HEK293 (cell line): ENCODE data around the gene PLEKHG2.

Experiments
- FEZF1 ChIP-seq: fragments of 450-650 bp; formaldehyde crosslinking; IDR thresholded peaks from 2 replicates; pipeline ENCODE4 v1.5.1; 2016; ENCODE audit warnings: missing biosample characterization, missing genetic modification characterization
- RBAK ChIP-seq: fragments of 450-650 bp; formaldehyde crosslinking; IDR thresholded peaks from 2 replicates; pipeline ENCODE4 v1.5.1; 2016; ENCODE audit warnings: missing biosample characterization, missing genetic modification characterization
- SCRT1 ChIP-seq: fragments of 450-650 bp; formaldehyde crosslinking; IDR thresholded peaks from 2 replicates; pipeline ENCODE4 v1.5.1; 2016; ENCODE audit warnings: missing biosample characterization, missing genetic modification characterization, borderline replicate concordance
- SP2 ChIP-seq: fragments of 450-650 bp; formaldehyde crosslinking; IDR thresholded peaks from 2 replicates; pipeline ENCODE4 v1.5.1; 2016; ENCODE audit warnings: missing biosample characterization, missing genetic modification characterization
- TRIM28 ChIP-seq: IDR thresholded peaks from 2 replicates; pipeline ENCODE4 v1.6.1; 2011; ENCODE audit warnings: low read length, control low read depth, borderline replicate concordance
- ZBTB21 ChIP-seq: fragments of 450-650 bp; formaldehyde crosslinking; IDR thresholded peaks from 2 replicates; pipeline ENCODE4 v1.5.1; 2017; ENCODE audit warnings: missing biosample characterization, missing genetic modification characterization
- ZBTB8A ChIP-seq: fragments of 450-650 bp; formaldehyde crosslinking; IDR thresholded peaks from 2 replicates; pipeline ENCODE4 v1.5.1; 2016; ENCODE audit warnings: missing biosample characterization, missing genetic modification characterization
- ZFHX2 ChIP-seq: fragments of 450-650 bp; formaldehyde crosslinking; conservative IDR thresholded peaks from 2 replicates; pipeline ENCODE4 v1.5.1; 2016; ENCODE audit warnings: missing biosample characterization, missing genetic modification characterization
- ZFP3 ChIP-seq: fragments of 450-650 bp; formaldehyde crosslinking; IDR thresholded peaks from 2 replicates; pipeline ENCODE4 v1.5.1; 2016; ENCODE audit warnings: low read depth, missing biosample characterization, missing genetic modification characterization
- ZIC2 ChIP-seq: fragments of 450-650 bp; formaldehyde crosslinking; IDR thresholded peaks from 2 replicates; pipeline ENCODE4 v1.5.1; 2016; ENCODE audit warnings: missing biosample characterization, missing genetic modification characterization
- ZNF10 ChIP-seq: fragments of 450-650 bp; formaldehyde crosslinking; IDR thresholded peaks from 2 replicates; pipeline ENCODE4 v1.5.1; 2017; ENCODE audit warnings: missing biosample characterization, missing genetic modification characterization
- ZNF16 ChIP-seq: fragments of 450-650 bp; formaldehyde crosslinking; IDR thresholded peaks from 2 replicates; pipeline ENCODE4 v1.5.1; 2016; ENCODE audit warnings: low read depth, missing biosample characterization, missing genetic modification characterization
- ZNF169 ChIP-seq: fragments of 450-650 bp; formaldehyde crosslinking; IDR thresholded peaks from 2 replicates; pipeline ENCODE4 v1.5.1; 2016; ENCODE audit warnings: missing biosample characterization, missing genetic modification characterization
- ZNF18 ChIP-seq: fragments of 450-650 bp; formaldehyde crosslinking; IDR thresholded peaks from 2 replicates; pipeline ENCODE4 v1.5.1; 2016; ENCODE audit warnings: missing biosample characterization, missing genetic modification characterization
- ZNF19 ChIP-seq: fragments of 450-650 bp; formaldehyde crosslinking; IDR thresholded peaks from 2 replicates; pipeline ENCODE4; 2016; ENCODE audit warnings: missing biosample characterization, missing genetic modification characterization, low read depth
- ZNF202 ChIP-seq: fragments of 450-650 bp; formaldehyde crosslinking; IDR thresholded peaks from 2 replicates; pipeline ENCODE4 v1.5.1; 2016; ENCODE audit warnings: missing biosample characterization, missing genetic modification characterization, borderline replicate concordance
- ZNF23 ChIP-seq: fragments of 450-650 bp; formaldehyde crosslinking; IDR thresholded peaks from 2 replicates; pipeline ENCODE4 v1.5.1; 2016; ENCODE audit warnings: missing biosample characterization, missing genetic modification characterization, borderline replicate concordance
- ZNF274 ChIP-seq, 2 experiments: fragments of 200-500 bp in 1 of 2; fragments of 450-650 bp in 1 of 2; sonication (Bioruptor generic) in 1 of 2; formaldehyde crosslinking in 1 of 2; IDR thresholded peaks; 2 replicates each; pipeline versions ENCODE4 v1.5.1 to v1.6.1; 2014 to 2016; ENCODE audit warnings: borderline replicate concordance in 1 of 2, inconsistent platforms in 1 of 2, low read length in 1 of 2, missing biosample characterization in 1 of 2, missing genetic modification characterization in 1 of 2
- ZNF324 ChIP-seq: fragments of 450-650 bp; formaldehyde crosslinking; IDR thresholded peaks from 2 replicates; pipeline ENCODE4 v1.5.1; 2016; ENCODE audit warnings: missing biosample characterization, missing genetic modification characterization
- ZNF341 ChIP-seq: fragments of 450-650 bp; formaldehyde crosslinking; IDR thresholded peaks from 2 replicates; pipeline ENCODE4; 2016; ENCODE audit warnings: low read depth, missing biosample characterization, missing genetic modification characterization
- ZNF350 ChIP-seq: fragments of 450-650 bp; formaldehyde crosslinking; IDR thresholded peaks from 2 replicates; pipeline ENCODE4 v1.5.0; 2017; ENCODE audit warnings: missing biosample characterization, mild to moderate bottlenecking, missing genetic modification characterization
- ZNF366 ChIP-seq: fragments of 450-650 bp; formaldehyde crosslinking; conservative IDR thresholded peaks from 2 replicates; pipeline ENCODE4 v1.5.1; 2016; ENCODE audit warnings: missing biosample characterization, missing genetic modification characterization
- ZNF426 ChIP-seq: fragments of 450-650 bp; formaldehyde crosslinking; IDR thresholded peaks from 2 replicates; pipeline ENCODE4 v1.5.1; 2017; ENCODE audit warnings: missing biosample characterization, missing genetic modification characterization, mild to moderate bottlenecking, inconsistent platforms, moderate library complexity
- ZNF514 ChIP-seq: fragments of 450-650 bp; formaldehyde crosslinking; IDR thresholded peaks from 2 replicates; pipeline ENCODE4 v1.5.1; 2016; ENCODE audit warnings: missing biosample characterization, missing genetic modification characterization
- ZNF555 ChIP-seq: fragments of 450-650 bp; formaldehyde crosslinking; conservative IDR thresholded peaks from 2 replicates; pipeline ENCODE4 v1.5.1; 2017; ENCODE audit warnings: missing biosample characterization, mild to moderate bottlenecking, missing genetic modification characterization, inconsistent platforms
- ZNF596 ChIP-seq: fragments of 450-650 bp; IDR thresholded peaks from 2 replicates; pipeline ENCODE4 v1.5.0; 2018; ENCODE audit warnings: missing biosample characterization, mild to moderate bottlenecking, missing genetic modification characterization, moderate library complexity
- ZNF624 ChIP-seq: fragments of 450-650 bp; formaldehyde crosslinking; IDR thresholded peaks from 2 replicates; pipeline ENCODE4 v1.5.1; 2017; ENCODE audit warnings: missing biosample characterization, missing genetic modification characterization
- ZNF677 ChIP-seq: fragments of 450-650 bp; IDR thresholded peaks from 2 replicates; pipeline ENCODE4 v1.5.0; 2018; ENCODE audit warnings: missing biosample characterization, mild to moderate bottlenecking, missing genetic modification characterization, moderate library complexity
- ZNF701 ChIP-seq: fragments of 450-650 bp; formaldehyde crosslinking; IDR thresholded peaks from 2 replicates; pipeline ENCODE4 v1.5.1; 2016; ENCODE audit warnings: missing biosample characterization, missing genetic modification characterization
- ZNF792 ChIP-seq: fragments of 450-650 bp; formaldehyde crosslinking; IDR thresholded peaks from 2 replicates; pipeline ENCODE4 v1.5.1; 2016; ENCODE audit warnings: missing biosample characterization, missing genetic modification characterization
- ZNF837 ChIP-seq: fragments of 450-650 bp; formaldehyde crosslinking; IDR thresholded peaks from 2 replicates; pipeline ENCODE4 v1.5.1; 2016; ENCODE audit warnings: missing biosample characterization, missing genetic modification characterization
- TF ChIP-seq, protein P1 (sequence below): fragments of 450-650 bp; formaldehyde crosslinking; IDR thresholded peaks from 2 replicates; pipeline ENCODE4 v1.5.1; 2016; ENCODE audit warnings: missing biosample characterization, missing genetic modification characterization, borderline replicate concordance
- TF ChIP-seq, protein P2 (sequence below): fragments of 450-650 bp; formaldehyde crosslinking; IDR thresholded peaks from 2 replicates; pipeline ENCODE4 v1.5.1; 2016; ENCODE audit warnings: missing biosample characterization, missing genetic modification characterization
- TF ChIP-seq, protein P3 (sequence below): fragments of 450-650 bp; formaldehyde crosslinking; IDR thresholded peaks from 2 replicates; pipeline ENCODE4 v1.5.1; 2016; ENCODE audit warnings: missing biosample characterization, missing genetic modification characterization

The PLEKHG2 gene

DNA sequence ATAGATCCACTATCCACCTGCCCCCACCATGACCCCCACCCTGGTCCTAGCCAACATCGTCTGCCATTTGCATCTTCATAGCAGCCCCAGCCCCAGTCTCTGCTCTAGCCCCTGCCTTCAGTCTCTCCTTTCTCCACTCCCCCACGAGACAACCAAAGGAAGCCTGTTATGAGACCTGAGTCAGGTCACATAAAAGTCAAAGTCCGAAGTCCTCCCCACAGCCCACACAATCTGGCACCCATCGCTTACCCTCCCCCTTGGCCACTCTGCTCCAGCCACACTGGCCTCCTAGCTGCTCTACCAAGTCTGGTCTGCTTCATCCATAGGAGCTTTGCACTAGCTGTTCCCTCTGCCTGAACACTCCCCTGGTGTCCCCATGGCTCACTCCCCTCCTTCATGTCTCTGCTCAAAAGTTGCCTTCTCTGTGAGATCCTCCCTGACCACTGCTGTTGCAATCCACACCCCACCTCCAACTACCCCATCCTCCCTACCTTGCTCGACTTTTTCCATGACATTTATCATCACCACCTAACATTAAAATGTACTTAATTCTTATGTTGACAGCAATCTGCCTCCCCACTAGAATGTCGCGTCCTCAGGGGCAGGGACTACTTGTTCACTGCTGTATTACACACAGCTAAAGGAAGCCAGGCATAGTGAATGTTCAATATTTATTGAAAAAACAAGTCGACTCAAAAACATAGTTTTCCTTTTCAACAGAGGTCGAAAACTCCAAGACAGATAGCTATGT lies 1.2 kb upstream of the PLEKHG2 start (continued):
- TF ChIP-seq, protein P1, sequence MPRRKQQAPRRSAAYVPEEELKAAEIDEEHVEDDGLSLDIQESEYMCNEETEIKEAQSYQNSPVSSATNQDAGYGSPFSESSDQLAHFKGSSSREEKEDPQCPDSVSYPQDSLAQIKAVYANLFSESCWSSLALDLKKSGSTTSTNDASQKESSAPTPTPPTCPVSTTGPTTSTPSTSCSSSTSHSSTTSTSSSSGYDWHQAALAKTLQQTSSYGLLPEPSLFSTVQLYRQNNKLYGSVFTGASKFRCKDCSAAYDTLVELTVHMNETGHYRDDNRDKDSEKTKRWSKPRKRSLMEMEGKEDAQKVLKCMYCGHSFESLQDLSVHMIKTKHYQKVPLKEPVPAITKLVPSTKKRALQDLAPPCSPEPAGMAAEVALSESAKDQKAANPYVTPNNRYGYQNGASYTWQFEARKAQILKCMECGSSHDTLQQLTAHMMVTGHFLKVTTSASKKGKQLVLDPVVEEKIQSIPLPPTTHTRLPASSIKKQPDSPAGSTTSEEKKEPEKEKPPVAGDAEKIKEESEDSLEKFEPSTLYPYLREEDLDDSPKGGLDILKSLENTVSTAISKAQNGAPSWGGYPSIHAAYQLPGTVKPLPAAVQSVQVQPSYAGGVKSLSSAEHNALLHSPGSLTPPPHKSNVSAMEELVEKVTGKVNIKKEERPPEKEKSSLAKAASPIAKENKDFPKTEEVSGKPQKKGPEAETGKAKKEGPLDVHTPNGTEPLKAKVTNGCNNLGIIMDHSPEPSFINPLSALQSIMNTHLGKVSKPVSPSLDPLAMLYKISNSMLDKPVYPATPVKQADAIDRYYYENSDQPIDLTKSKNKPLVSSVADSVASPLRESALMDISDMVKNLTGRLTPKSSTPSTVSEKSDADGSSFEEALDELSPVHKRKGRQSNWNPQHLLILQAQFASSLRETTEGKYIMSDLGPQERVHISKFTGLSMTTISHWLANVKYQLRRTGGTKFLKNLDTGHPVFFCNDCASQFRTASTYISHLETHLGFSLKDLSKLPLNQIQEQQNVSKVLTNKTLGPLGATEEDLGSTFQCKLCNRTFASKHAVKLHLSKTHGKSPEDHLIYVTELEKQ (tag by site-specific recombination) = no peak
- TF ChIP-seq ZNF23 (tag by site-specific recombination) (no peak), ZBTB21 (tag by site-specific recombination) (no peak), ZNF366 (tag by site-specific recombination) (no peak), SCRT1 (tag by site-specific recombination) (no peak), ZNF555 (tag by site-specific recombination) (no peak), SP2 (no peak), ZNF202 (tag by site-specific recombination) (no peak), ZNF274 (IDR thresholded peaks at IDR 0.05; ENCODE audit: low read length) (no peak), ZNF274 (tag by site-specific recombination; IDR thresholded peaks at IDR 0.05; ENCODE audit: borderline replicate concordance) (no peak), ZNF514 (tag by site-specific recombination) (no peak), ZNF169 (tag by site-specific recombination) (no peak; the same call in 1 of the 2 replicates), TRIM28 (no peak), ZNF16 (tag by site-specific recombination) (no peak), ZNF18 (tag by site-specific recombination) (no peak), ZNF677 (tag by site-specific recombination) (no peak), ZNF837 (0 out of 2 replicates have a peak, but pooled peaks have one; percentile 39), ZNF19 (tag by site-specific recombination) (no peak), FEZF1 (tag by site-specific recombination) (no peak), ZIC2 (no peak), ZNF341 (peak; percentile 98), ZNF792 (tag by site-specific recombination) (0 out of 2 replicates have a peak, but pooled peaks have one; percentile 0), ZNF350 (tag by site-specific recombination) (no peak), ZFHX2 (tag by site-specific recombination) (peak; percentile 65), ZNF426 (tag by site-specific recombination) (no peak), ZBTB8A (tag by site-specific recombination) (no peak), ZNF701 (tag by site-specific recombination) (no peak), ZNF624 (no peak), ZFP3 (no peak), ZNF10 (no peak), ZNF324 (tag by site-specific recombination) (no peak; the same call in 1 of the 2 replicates), ZNF596 (tag by site-specific recombination) (no peak), RBAK (tag by site-specific recombination) (0 out of 2 replicates have a peak, but pooled peaks have one; percentile 7)
- TF ChIP-seq, protein P2, sequence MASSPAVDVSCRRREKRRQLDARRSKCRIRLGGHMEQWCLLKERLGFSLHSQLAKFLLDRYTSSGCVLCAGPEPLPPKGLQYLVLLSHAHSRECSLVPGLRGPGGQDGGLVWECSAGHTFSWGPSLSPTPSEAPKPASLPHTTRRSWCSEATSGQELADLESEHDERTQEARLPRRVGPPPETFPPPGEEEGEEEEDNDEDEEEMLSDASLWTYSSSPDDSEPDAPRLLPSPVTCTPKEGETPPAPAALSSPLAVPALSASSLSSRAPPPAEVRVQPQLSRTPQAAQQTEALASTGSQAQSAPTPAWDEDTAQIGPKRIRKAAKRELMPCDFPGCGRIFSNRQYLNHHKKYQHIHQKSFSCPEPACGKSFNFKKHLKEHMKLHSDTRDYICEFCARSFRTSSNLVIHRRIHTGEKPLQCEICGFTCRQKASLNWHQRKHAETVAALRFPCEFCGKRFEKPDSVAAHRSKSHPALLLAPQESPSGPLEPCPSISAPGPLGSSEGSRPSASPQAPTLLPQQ = no peak
- TF ChIP-seq, protein P3, sequence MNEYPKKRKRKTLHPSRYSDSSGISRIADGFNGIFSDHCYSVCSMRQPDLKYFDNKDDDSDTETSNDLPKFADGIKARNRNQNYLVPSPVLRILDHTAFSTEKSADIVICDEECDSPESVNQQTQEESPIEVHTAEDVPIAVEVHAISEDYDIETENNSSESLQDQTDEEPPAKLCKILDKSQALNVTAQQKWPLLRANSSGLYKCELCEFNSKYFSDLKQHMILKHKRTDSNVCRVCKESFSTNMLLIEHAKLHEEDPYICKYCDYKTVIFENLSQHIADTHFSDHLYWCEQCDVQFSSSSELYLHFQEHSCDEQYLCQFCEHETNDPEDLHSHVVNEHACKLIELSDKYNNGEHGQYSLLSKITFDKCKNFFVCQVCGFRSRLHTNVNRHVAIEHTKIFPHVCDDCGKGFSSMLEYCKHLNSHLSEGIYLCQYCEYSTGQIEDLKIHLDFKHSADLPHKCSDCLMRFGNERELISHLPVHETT = no peak
